ENCODE measurements around the gene ALG9.

The ALG9 gene

DNA sequence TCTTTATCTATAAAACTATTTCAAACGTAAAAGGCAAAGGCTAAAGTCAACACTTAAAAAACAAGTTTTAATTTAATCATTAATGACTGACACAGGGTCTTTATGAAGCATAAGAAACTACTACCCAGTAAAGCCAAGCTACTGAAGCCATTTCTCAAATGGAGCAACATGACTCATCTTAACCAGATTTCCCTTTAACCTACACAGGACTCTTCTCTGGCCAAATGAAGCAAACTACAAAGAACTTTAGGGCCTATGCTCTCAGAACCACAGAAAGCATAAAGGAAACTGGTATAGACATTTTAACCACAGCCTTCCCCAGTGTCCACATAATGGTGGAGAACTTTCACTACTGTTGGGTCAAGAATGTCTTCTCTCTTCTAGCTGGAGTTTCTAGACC lies 34.7 kb downstream of the ALG9 start:
- no peak for DNase-seq (ENCODE audit: low read depth in 1 of 2, low spot score in 1 of 2)
- H3K27me3 ChIP-seq (ENCODE audit: insufficient read depth, poor library complexity, severe bottlenecking) = no peaks in the 10 kb centered on the region
- no peak overlapping the region for H3K4me3 ChIP-seq (replicated peaks; ENCODE audit: insufficient read depth, low read length)
- TF ChIP-seq SPI1 (IDR thresholded peaks at IDR 0.05; ENCODE audit: borderline replicate concordance, low read depth) = no peak
- no peak for TF ChIP-seq POLR2AphosphoS5 (IDR thresholded peaks at IDR 0.05; ENCODE audit: low read depth)
- TF ChIP-seq GABPA (IDR thresholded peaks at IDR 0.05; ENCODE audit: low read depth) = no peak
- no peak for TF ChIP-seq CTCF (IDR thresholded peaks at IDR 0.05; ENCODE audit: insufficient read depth, low read length)
- no peak for TF ChIP-seq REST (IDR thresholded peaks at IDR 0.05; ENCODE audit: insufficient replicate concordance, low read depth)
- H3K27ac ChIP-seq (replicated peaks) = no peak overlapping the region

DNA sequence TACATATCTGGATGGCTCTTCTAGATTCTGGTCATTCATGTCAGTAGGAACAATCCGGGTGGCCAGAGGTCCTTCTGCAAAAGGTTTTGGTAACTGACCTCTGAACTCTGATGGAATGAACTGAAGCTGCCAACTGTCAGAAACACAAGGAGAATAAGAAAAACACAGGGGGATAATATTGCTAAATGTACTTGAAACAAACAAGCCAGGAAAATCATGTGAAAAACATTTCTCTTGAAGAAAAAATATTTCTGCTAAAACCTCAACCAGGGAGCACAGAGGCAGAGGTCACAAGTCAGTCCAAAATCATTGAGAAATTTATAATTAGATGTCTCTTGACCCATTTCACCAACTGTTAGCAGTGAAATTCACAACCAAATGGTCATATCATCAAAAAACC lies 35.2 kb downstream of the ALG9 start:
- no peaks in the 10 kb centered on the region for H3K27me3 ChIP-seq (ENCODE audit: insufficient read depth, poor library complexity, severe bottlenecking)
- DNase-seq (ENCODE audit: low read depth in 1 of 2, low spot score in 1 of 2) = no peak
- no peak overlapping the region for H3K27ac ChIP-seq (replicated peaks)
- H3K4me3 ChIP-seq (replicated peaks; ENCODE audit: insufficient read depth, low read length) = no peak overlapping the region
- TF ChIP-seq GABPA (IDR thresholded peaks at IDR 0.05; ENCODE audit: low read depth) = no peak
- TF ChIP-seq SPI1 (IDR thresholded peaks at IDR 0.05; ENCODE audit: borderline replicate concordance, low read depth) = no peak

GRCh38 chr11:111835665-111836064 lies 35.7 kb downstream of the ALG9 start:
- Histone ChIP-seq H3K4me3 (replicated peaks; ENCODE audit: insufficient read depth, low read length) (no peak overlapping the region), H3K27ac (replicated peaks) (no peak overlapping the region), H3K27me3 (ENCODE audit: insufficient read depth, poor library complexity, severe bottlenecking) (no peaks in the 10 kb centered on the region)
- no peak for DNase-seq (ENCODE audit: low read depth in 1 of 2, low spot score in 1 of 2)
- TF ChIP-seq POLR2AphosphoS5 (IDR thresholded peaks at IDR 0.05; ENCODE audit: low read depth) = no peak
- no peak for TF ChIP-seq CTCF (IDR thresholded peaks at IDR 0.05; ENCODE audit: insufficient read depth, low read length)
- no peak for TF ChIP-seq REST (IDR thresholded peaks at IDR 0.05; ENCODE audit: insufficient replicate concordance, low read depth)
- TF ChIP-seq GABPA (IDR thresholded peaks at IDR 0.05; ENCODE audit: low read depth) = no peak
- no peak for TF ChIP-seq SPI1 (IDR thresholded peaks at IDR 0.05; ENCODE audit: borderline replicate concordance, low read depth)

- Histone ChIP-seq H3K27me3 (ENCODE audit: insufficient read depth, poor library complexity, severe bottlenecking) (no peaks in the 10 kb centered on the region), H3K27ac (replicated peaks) (no peak overlapping the region), H3K4me3 (replicated peaks; ENCODE audit: insufficient read depth, low read length) (no peak overlapping the region)
- TF ChIP-seq GABPA (IDR thresholded peaks at IDR 0.05; ENCODE audit: low read depth) (no peak), CTCF (IDR thresholded peaks at IDR 0.05; ENCODE audit: insufficient read depth, low read length) (no peak), REST (IDR thresholded peaks at IDR 0.05; ENCODE audit: insufficient replicate concordance, low read depth) (no peak), POLR2AphosphoS5 (IDR thresholded peaks at IDR 0.05; ENCODE audit: low read depth) (no peak), SPI1 (IDR thresholded peaks at IDR 0.05; ENCODE audit: borderline replicate concordance, low read depth) (no peak)
- DNase-seq (ENCODE audit: low read depth in 1 of 2, low spot score in 1 of 2) = no peak
These were observed 36.8 kb downstream of the ALG9 start for GRCh38 chr11:111834432-111835163.

Data from HL-60 (cell line).